Measurements from ENCODE around the gene SNX33.
"Not testable (repeated sequence)": the region's sequence is repeated elsewhere in the genome, so short reads cannot be mapped to it uniquely, and the experiment has no call there.

Gene SNX33

GRCh38 chr15:75684648-75685047 is 36.9 kb downstream of the SNX33 start:
- no peak for DNase-seq

DNA sequence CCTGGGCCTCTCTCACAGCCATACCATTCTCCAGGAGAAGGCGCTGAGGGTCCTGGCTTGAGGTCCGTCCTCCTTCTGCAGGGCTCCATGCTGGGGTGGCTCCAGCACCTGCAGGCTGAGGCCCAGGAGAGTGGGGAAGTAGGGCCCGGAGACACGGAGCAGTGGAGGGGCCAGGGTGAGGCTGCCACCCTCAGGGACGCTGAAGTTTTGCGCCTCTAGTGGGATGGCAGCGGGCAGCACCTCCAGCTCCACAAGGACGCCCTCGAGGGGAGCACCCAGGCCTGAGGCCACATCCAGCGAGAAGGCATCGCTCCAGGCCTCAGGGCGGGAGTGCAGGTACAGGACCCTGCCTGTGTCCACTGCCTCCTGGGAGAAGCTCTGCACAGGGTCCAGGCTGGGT is 37.5 kb downstream of the SNX33 start:
- DNase-seq, result peak; percentile 49

- DNase-seq, result peak; percentile 82
Measured at GRCh38 chr15:75686212-75686642, 38.5 kb downstream of the SNX33 start.

GRCh38 chr15:75687486-75688277 is 40.0 kb downstream of the SNX33 start:
- DNase-seq, result no peak

GRCh38 chr15:75688278-75688557 is 40.5 kb downstream of the SNX33 start:
- no peak for DNase-seq

DNA sequence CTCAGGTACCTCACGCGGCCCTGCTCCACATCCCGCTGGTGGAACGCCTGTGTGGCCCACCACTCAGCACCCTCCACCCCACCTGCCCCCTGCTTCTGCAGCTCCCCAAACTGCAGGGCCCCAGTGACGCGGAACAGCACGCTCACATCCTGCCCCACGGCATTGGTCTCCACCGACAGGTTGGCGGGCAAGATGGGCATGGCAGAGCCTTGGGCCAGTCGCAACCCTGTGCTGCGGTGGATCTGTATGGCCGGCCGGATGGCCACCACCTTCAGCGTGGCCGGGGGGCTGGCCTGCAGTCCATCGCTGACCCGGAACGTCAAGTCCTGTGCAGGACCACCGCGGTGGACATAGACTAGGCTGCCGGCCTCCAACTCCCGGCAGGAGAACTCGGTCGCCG is 41.1 kb downstream of the SNX33 start:
- DNase-seq, result no peak

DNA sequence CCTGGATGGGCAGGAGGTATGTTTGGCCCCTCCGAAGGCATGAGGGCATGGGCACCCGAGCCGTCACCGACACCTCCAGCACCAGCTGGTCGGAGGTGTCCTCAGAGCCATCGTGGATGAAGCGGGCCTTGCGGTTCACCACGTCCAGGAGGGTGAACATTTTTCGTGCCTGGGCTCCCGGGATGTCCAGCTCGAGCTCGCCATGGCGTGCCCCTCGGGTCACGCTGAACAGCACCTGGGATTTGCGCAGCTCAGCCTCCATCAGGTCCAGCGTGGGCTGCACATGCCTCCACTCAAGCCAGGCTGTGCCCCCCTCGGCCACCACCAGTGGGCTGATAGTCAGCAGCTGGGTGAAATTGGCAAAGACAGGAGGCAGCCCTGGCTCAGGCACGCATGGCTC is 41.7 kb downstream of the SNX33 start:
- not testable (repeated sequence) for DNase-seq

GRCh38 chr15:75692311-75692710 is 44.6 kb downstream of the SNX33 start:
- peak; percentile 44 for DNase-seq

- peak; percentile 72 for DNase-seq
Measured at GRCh38 chr15:75693028-75693427, 45.3 kb downstream of the SNX33 start.

DNA sequence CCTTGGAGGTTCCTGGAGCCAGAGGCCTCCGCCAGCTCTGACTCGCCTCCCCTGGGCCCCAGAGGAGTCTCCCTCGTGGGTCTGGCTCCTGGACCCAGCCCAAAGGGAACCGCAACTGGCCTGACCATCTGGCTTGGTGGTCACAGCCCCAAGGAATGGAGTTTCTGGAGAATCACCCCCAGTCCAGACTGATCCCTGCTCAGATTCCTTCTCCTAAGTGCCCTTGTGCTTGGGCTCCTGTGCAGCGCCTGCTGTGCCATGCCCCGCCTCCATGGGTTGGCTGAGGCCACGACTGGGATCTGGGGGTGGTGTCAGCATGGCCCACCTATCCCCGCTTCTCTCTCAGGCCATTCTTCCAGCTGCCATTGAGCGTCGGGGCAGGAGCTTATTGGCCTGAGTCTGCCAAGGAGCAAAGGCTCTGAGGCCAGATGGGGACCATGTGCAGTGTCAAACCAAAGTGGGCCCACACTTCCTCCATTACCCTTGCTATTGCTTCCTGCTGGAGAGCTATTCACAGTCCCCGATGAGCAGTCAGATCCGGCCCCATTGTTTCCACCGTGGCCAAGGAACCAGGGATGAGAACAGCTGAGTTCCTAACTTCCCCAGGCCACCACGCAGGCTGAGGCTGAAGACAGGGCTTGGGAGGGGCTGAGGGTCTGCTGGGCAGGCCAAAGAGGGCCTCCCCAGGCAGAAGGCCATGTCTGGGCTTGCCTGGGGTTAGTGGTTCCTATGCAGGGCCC is 46.0 kb downstream of the SNX33 start:
- peak; percentile 44 for DNase-seq

DNA sequence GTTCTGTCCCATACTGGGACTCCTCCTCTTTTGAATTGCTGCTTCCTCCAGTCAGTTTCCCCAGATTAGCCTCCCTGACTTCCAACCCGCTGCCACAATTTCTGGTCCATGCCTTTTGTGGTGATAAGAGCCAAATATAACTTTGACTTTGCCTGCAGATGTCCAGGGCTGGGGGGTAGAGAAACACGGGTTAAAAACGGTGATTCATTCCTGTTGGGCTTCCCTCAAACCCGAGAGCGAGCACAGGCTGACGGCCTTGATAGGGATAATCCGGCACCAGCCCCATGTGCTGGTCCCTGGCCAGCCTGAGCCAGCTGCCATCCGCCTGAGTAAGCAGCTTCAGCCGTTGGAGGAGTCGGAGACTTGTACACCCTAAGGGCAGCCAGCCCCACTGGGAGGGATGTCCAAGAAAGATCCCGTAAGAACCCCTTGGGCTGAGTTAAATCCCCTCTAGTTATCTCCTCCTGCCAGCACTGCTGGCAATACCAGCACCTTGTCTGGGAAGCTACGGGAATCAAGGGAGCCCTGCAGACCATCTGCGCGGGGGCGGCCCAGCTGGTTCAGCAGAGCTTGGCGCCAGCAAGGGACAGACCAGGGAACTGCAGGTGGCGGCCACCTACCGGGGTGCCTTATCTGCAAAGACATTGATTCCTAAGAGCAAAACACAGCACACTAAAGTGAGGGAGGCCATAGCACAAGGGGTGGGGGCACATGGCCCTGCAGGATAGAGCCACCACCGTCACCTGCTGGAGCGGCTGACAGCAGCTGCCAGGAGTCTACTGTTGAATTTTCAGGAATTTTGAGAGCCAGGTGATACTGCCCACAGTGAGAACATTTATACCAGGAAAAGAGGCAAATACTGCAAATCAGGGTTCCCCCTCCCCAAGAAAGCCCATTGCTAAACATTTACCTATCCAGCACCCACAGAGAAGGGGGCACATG is 46.8 kb downstream of the SNX33 start:
- DNase-seq, result peak; percentile 71

DNA sequence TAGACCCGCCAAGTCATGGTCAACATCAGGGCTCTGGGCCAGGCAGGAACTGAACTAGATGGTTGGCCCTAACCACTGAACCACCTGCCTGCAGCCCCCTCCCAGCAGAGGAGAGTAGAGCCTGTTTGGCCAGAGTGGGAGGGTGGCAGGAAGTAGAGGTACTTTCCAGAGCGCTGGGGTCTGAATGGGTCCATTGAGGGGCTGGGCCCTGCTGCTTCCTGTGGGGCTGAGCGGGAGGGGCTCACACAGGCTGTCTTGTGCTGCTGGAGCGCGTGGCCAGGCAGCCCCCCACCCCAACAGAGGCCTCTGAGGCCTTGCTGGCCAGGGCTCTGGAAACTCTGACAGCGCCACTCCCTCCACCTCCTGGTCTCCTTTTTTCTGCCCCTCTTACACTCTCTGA is 47.5 kb downstream of the SNX33 start:
- DNase-seq, result no peak

DNA sequence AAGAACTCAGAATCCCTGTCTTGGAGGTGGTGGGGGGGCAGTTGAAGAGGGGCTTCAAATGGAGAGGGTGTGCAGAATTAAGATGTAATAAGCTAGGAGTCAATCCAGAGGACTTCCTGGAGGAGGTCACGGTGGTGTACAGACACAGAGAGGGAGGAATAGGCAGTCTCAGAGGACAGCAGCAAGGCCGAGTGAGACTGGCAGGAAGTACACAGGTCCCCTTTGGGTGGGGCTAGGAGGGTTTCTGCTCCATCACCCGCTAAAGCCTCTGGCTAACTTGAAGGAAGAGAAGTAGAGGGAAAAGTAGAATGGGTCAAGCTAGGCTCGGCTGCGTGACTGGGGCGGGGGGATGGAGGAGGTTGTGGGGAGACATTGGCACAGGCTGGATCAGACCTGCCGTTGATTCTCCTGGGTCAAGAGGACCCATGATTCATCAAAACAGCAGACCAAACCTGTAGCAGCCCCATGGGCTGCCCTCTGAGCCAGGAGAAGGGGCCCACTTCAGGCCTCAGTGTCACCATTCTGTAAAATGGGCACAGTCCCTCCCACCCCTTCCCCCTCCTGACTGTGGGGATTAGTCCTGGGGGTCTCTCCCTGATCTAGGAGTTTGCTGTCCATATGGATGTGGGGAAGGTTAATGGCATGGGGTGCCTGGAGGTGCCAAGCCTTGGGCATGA is 48.1 kb downstream of the SNX33 start:
- DNase-seq, result no peak

DNA sequence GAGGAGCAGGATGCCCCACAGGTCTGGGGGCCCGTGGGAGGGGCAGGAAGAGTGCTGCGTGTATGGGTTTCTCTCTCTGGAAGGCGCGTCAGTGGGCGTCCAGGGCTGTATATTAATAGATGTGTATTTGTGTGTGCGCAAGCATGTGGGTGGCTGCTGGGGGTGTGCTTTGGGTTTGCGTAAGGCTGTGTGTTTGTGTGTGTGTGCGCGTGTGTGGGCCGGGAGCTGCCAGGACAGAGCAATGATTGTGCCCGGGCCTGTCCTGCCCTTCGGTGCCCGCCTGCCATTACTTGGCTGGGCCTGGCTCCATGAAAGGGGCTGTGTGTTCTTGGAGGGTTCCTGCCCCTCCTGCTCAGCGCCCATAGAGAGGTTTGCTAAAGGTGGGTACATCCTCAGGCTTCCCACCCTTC is 48.6 kb downstream of the SNX33 start:
- DNase-seq, result no peak

GRCh38 chr15:75696854-75697259 is 49.1 kb downstream of the SNX33 start:
- no peak for DNase-seq

- no peak for DNase-seq
Measured at GRCh38 chr15:75697523-75697922, 49.8 kb downstream of the SNX33 start.

GRCh38 chr15:75697974-75698747 is 50.4 kb downstream of the SNX33 start:
- not testable (repeated sequence) for DNase-seq

DNA sequence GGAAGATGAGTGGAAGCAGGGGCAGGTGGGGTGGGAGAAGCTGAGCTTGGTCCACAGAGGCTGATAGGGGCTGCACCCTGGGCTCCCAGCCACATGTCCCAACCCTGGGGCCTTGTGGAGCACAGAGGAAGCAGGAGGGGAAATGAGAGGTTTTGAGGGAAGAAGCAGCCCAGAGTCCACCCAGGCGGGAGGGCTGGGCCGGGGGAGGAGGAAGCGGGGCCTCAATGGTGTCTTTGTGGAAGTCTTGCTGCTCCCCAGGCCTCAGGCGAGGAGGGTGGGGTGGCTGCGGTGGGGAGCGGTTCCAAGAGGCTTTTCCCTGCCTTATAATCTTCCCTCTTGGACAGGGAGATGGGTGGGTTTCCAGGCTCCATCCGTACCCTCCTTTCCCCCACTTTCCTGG is 51.8 kb downstream of the SNX33 start:
- not testable (repeated sequence) for DNase-seq

GRCh38 chr15:75699961-75700874 is 52.5 kb downstream of the SNX33 start:
- DNase-seq, result peak; percentile 72

DNA sequence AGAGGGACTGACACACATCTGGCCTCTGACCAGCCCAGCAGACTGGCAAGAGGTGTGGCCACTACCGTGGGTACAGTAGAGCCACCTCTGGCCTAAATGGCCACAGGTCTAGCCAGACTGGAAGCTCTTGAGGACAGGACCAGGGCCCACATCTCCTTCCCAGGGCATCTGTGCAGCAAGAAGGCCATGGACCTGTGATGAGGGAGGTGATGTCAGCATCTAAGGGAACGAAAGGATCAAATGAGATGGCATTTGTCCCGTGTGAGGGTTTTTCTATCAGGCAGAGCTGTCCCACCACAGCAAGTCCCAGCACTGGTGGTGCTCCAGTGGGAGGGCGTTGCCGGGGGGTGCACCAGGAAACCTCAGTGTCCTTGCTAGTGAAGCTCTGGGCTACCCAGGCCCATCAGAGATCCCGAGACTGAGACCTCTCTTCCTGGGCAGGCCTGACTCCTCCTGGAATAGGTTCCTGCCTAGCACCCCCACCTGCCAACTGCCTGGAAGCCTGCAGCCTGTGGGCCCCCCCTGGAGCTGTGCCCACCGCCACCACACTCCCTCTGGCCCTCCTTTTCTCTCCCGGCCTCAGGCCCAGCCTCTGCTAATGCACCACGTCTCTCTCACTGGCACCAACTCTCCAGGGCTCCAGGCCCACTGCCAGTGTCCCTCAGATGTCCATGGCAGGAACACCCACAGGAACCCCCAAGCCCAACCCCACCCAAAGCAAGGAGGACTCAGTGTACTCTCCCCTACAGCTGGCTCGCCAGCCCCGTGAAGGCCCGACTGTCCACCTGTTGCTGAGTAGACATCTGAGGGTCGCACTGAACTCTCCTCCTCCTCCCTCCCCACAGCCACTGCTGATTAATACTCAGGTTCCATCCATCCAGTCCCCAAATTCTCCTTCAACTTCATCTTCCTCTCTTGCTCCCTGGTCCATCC is 53.6 kb downstream of the SNX33 start:
- DNase-seq, result not testable (repeated sequence)
